Measurements from ENCODE around the gene GNAZ.

GNAZ gene

DNA sequence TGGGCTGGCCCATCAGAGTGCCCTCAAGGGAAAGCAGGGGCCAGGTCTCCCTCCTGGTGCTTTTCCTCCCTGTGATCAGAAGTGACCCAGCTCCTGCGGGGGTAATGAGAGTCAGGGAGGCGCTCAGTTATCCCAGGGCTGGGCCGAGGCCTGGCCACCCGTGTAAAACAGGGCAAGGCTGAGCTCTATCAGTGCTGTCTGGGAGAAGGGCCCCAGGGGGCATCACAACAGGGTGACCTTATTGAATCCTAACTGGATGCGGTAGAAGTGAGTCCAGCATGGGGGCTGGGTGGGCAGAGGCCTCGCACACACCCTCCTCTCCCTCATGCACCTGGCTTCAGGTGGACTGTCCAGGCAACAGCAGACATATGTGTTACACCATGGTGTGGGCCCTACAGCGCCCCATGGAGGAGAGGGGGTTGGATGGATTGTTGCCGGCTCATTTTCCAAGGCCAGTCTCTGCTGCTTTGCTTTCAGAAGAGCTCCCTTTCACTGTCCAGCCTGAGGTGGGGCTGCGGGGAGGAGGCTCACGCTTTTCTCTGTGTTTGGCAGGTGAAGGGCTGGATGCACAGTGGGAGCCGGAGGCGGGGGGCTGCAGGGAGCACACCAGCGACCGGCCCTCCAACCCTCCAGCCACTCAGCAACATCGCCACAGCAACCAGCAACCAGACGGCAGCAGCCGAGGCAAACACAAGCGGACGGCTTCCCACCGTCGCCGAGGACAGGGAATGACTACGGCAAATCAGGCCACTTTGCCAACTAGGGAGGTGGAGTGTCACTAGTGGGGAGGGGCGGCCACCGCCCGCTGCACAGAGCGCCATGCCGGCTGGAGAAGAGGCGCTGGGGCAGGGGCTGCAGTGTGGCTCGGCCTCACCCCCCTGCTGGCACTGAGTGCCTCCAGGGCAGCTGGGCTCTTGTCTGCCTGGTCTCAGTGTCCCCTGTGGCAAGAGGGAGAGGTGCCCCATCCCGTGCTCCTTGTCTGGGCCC, 24.7 kb downstream of the GNAZ start:
- DNase-seq: no peak

DNA sequence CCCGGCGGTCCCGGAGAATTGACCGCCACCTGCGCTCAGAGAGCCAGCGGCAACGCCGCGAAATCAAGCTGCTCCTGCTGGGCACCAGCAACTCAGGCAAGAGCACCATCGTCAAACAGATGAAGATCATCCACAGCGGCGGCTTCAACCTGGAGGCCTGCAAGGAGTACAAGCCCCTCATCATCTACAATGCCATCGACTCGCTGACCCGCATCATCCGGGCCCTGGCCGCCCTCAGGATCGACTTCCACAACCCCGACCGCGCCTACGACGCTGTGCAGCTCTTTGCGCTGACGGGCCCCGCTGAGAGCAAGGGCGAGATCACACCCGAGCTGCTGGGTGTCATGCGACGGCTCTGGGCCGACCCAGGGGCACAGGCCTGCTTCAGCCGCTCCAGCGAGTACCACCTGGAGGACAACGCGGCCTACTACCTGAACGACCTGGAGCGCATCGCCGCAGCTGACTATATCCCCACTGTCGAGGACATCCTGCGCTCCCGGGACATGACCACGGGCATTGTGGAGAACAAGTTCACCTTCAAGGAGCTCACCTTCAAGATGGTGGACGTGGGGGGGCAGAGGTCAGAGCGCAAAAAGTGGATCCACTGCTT, 25.5 kb downstream of the GNAZ start:
- no peak for DNase-seq

DNA sequence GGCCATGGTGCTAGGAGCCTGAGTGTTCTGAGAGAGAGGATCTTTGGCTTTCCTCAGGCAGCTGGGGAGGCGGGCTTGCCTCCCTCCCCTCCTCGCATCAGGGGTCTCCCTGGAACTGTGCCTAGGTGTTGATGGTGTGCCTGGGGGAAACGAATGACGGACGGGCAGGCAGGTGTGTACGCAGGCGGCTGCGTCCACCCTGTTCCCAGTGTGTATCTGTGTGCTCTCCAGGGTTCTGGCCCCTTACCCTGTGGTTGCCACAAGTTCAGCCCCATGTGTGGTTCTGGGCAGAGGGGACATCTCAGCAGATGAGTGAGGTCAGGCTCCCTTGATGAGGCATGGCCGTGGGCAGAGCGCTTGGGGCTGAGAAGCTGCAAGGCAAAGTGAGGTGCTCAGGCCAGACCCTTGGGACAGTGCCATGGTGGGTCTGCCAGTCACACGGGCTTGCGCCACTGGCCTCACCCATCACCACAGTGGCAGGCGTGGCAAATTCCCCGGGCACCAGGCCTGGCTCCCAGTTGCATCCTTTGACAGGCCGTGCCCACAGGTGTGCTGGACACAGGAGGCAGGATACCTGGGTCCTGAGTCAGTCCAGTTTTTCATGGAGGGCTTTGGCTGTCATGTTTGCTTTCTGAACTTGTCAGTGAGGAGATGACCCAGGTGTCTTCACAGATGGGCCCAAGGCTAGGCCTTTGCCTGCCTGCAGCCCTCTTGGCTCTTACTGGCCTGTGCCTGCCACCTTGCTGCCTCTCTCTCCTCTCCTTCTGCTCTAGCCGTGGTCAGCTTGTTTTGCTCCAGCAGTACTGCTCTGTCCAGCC, 27.3 kb downstream of the GNAZ start:
- DNase-seq: peak in 1 of 2 experiments; percentile 11

DNA sequence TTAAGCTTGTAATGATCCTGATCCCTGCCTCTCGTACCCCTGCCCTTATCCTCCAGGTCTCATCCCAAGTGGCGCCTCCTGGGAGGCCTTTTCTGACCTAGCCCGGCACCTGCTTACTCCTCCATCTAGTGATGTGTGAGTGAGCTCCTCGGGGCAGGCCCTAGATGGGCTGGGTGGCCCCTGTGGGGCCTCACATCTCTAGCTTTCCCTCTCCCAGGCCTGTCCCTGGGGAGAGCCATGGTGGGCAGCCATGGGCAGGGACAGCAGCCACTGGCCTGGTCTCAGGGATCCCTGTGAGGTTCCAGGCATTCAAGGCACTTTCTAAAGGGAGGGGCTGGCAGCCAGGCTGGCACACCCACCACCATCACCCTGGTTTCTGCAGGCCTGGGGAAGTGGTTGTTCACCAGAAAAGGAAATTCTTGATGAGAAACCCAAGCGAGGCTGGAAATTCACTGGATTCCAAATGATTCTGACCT, 27.9 kb downstream of the GNAZ start:
- DNase-seq: no peak

DNA sequence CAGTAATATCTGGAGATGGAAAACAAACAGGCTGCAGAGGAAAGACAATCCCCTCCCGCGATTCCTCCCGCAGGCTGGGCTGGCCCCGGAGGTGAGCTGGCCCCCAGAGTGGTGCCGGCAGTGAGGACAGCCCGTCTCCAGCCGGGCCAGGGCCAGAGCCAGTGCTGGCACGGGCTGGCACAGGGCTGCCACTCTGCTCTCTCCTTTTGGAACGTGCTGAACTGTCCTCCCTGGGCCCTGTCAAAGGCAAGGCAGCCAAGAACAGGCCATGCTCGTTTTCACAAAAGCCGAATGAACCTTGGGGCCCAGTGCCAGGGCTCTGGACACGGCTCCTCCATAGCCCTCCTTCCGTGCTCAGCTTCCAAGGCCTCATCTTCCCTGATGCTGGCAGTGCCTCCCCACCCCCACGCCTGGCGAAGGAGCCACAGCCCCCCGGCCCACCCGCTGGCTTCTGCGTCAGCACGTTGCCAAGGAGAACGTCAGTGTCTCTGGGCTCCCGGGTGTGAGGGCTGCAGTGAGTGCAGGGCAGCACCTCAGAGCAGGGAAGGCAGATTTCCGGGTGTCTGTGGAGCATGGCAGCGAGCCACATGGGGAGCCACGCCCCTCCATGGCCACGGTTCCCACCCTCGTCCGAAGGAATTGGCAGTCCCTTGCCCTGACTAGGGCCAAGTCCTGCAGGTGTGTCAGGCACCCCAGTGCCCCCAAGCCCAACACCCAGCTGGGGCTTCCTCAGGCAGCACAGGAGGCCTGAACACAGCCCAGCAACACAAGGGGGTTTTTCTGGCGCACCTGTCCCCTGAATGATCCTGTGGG, 28.6 kb downstream of the GNAZ start:
- peak; percentile 89 to 98 for DNase-seq

DNA sequence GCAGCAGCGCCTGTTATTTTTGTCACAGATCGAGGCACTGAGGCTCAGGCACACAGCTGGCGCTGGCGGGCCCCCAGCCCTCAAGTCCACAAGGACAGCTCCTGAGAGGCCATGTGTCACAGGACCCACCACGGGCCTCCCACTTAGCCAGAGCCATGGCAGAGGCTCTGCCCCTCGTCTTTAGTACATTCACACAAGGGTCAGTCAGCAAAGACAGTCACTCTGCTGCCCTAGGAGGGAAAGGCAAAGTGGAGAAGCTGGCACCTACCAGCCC, 29.1 kb downstream of the GNAZ start:
- no peak for DNase-seq

DNA sequence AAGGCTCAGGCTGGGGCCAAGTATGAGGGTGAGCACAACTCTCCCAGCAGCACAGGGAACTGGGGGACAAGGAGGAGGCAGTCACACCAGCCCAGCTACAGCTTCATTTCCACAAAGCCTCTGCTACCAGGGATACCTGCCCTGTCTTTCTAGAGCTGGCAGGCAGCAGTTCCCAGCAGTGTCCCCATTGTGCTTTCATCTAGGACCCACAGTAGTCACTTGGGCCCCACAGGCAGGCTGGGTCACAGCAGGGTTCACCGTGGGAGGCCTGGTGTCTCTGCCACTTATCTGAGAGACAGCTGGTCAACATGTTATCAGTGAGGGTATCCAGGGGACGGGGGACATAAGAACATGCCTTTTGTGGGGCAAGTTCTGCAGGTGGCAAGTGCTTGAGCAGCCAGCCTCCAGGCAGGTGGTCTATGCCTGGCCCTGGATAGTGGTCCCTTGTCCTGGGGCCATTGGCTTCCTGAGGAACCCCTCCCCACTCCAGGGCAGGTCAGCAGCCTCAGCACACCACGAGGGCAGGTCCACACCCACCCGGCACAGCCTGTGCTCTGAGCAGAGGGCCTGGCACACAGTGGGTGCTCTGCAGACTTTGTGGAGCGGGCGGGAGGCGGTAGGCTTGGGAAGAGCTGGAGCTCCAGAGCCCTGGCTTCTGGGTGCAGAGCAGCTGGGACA, 29.9 kb downstream of the GNAZ start:
- no peak for DNase-seq

DNA sequence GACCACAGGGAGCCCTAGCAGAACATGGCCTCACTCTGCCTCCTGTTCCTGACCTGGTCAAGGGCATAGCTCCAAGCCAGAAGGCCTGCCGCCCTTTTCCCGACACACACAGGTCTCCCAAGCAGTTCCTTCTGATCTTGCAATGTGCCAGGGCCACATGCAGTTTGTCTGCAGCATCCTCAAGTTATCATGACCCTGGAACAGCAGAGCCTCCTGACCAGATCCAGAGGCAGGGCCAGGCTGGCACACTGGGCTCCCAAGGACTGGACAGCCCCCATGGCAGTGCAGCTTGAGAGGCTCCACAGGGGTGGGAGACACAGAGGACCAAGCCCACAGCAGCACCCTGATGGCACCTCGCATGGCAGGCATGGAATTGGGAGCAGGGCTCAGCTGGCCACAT, 31.2 kb downstream of the GNAZ start:
- DNase-seq: no peak

DNA sequence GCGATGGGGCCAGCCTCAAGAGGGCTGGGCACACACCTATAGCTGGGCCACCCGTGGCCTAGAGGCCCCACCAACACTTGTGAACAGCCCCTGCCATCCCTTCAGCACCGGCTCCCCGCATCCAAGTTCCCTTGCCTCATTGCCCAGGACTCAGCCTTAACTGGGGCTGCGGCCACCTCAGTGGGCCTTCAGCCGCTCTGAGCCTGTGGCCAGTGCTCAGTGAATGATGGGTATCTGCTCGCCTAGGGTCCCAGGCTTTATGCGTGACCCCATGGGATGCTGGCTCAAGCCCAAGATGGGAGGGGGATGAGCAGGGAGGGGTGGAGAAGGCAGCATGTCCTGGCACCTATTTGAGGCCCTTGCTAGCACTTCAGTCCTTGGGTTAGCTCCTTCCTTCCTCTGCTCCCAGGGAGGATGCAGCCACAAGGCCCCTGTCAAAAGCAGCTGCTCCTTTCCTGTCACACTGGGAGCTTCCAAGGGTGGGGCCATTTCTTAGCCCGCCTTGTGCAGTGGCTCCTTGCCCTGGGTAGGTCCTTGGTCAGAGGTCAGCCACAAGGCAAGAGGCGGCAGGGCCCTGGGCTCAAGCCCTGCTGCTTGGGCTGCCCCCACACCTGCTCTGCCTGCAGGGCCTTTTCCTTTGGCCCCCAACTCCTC, 31.8 kb downstream of the GNAZ start:
- no peak for DNase-seq

DNA sequence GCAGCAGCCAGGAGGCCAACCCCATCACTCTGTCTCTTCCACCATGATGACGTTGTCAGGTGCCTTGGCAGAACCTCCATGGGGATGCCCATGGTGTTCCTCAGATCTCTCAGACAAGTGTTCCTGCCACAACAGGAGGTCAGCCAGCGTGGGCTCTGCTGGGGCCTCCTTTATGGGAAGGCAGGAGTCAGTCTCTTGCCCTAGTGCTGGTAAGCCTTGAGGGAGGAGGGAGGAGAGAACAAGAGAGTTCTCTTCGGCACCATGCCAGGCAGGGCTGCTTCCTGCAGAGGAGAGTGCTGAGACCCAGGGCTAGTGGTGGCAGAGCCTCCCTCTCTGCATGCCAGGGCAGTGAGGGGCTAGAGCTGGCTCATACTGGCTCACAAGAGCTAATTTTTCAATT, 32.5 kb downstream of the GNAZ start:
- no peak for DNase-seq

DNA sequence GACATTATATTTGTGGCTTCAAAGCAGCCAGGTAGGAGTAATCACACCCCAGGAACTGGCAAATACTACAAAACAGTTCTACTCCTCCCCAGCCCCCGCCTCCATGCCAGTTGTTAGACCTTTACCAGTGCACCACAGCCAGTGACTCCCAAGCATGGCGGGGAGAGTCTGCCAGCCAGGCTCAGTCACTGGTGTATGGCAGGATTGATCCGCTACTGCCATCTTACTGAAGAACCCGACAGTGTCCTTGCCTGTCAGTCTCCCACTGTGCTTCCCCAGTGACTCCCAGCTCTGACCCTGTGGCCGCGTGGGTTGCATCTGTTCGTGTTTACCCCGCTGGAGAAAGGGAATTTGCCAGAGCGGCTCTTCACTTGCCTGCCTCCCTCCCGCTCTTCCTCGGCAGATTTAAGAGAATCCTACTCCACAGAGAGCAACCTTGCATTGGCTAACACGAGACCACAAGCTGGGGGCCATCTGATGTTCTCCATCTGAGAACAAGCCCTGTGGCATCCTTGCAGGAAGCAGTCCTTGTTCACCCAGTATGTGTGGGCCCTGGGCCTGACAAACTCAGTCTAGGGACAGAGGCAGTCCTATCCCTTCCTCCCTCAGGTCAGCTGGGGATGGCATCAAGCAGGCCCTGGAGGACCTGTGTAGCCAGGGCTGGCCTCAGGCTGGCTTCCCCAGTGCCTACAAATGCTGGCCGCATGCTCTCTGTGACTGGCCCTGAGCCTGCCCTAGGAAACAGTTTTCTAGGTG, 33.1 kb downstream of the GNAZ start:
- DNase-seq: peak; percentile 63 to 82

DNA sequence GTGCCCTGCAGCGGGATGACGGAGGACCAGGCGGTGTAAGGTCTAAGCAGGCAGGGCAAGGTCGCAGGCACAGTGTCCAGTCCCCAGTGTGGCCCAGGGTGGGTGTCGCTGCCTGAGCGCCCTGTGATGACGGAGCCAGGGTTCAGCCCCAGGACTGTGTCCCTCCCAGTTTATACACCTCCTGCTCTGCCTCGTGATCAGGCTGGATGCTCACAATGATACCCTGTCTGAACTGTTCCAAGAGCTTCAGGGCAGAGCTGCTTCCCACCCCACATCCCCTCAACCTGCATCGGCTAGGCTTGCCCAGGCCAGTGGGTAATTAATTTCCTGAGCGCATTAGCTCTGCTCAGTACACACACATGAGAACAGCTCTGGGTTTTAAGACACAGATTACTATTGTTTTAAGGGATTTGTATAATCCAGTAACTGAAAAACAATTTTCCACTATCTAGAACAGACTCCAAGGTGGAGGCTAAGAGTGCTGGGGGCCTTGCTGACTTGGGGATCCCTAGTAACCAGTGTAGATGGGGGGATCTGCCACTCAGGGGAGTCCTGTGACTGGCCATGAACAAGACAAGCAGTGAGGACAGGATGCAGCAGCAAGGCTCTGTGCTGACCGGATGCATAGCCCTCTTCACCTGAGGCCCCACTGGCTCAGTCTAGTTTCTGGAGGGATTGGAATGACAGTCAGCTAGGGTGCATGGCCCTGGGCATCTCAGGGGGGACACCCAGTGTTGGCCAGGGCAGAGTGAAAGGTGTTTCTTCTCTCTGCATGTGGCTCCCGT, 34.1 kb downstream of the GNAZ start:
- DNase-seq: no peak

DNA sequence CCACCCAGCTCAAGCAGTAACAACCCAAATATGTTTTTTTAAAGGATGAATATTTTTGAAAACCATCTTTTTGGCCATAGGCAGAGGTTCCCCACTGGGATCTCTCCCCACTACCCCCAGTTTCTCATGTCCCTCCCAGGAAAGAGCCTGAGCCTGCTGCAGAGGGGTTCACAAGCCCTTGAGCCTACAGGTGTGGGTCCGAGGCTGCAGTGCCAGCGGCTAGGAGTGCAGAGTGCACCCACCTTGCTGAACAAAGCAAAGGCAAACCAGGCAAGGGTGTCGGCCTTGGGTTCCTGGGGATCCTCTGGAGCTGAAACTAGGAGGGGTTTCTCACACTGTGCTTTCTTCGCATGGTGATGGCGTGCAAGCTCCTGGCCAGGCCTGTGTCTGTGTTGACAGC, 35.0 kb downstream of the GNAZ start:
- DNase-seq: no peak

DNA sequence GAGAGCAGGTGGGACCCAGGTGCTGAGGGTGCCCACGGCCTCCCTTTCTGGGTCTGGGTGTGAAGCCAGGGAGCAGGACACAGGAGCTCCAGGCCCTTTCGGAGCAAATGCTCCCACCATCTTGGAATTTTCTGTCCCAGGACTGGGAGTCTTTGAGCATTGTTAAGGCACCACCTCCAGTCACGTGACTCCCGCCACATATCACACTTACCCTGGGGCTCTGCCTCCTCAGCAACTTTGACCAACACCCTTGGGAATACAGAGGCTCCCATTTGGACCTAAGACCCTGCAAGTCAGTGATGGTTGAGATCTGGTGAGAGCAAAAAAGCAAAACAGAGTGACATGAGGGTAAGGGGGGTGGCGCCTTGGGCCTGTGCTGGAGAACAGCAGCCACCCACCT, 35.6 kb downstream of the GNAZ start:
- no peak for DNase-seq

DNA sequence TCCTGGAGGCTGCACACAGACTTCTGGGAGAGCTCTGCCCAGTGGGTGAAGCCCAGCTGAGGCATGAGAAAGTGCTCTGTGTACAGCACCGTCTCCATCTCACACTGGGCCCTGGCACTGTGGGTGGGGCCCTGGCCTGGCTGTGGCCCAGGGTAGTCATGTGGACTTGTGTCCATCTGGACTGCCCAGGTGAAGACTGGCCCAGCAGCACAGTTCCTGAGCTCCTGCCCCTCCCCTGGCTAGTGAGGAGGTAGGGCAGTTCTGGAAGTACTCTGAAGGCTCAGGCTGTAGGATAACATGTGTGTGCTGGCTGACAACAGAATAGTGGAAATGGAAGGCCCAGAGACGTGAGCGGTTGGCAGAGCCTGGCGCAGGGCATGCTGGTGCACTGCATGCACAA, 36.0 kb downstream of the GNAZ start:
- DNase-seq: peak; percentile 78 to 83

DNA sequence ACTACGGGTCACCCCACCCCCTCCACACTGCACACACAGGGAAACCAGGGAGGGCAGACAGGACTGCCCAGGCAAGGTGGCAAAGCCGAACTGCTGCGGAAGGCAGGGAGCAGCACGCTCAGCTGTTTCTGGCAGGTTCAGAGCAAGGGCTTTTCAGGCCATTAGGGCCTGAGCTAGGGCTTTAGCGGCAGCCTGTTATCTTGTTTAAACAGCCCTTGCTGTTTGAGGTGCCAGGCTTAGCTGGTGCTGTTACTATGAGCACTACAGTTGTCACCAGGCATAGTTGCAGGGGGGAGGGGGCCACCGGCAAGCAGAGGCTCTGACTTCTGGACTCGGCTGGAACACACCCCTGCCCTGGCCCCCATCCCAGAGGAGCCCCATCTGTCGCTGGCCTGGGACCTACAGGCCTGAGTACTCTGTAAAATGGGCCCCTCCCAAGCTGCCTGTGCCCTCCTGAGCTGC, 36.6 kb downstream of the GNAZ start:
- no peak for DNase-seq

DNA sequence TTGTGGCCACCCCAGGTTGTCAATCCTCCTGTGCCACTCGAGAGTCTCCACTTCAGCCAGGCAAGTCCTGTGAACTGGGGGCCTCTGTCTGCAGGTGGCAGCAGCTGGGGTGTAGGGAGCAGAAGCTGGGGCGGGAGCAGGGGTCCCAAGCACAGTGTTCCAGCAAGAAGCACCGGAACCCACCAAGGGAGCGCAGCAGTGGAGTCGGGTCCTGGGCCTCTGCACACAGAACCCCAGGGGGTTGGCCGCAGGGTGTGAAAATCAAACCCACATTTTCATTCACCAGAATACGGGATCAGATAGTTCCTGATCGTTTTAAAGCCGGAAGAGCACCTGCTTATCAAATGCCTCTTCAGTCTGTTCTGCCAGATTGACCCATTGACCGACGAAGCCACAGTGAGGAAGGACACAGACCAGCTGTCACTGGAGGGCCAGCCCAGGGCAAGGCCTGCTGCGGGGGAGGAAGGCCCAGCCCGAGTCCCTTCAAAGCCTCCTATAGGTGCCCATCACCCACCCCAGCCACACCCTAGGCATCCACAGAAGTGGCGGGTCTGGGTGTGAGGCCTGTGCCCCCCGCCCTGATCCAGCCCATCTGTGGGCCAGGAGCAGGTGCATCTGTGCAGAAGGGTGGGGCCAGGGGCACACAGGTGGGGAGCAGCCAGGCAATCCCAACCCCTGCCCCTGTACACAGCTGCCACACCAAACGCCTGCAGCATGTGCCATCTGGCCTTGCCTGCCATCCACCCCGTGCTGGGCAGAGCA, 37.3 kb downstream of the GNAZ start:
- DNase-seq: no peak

DNA sequence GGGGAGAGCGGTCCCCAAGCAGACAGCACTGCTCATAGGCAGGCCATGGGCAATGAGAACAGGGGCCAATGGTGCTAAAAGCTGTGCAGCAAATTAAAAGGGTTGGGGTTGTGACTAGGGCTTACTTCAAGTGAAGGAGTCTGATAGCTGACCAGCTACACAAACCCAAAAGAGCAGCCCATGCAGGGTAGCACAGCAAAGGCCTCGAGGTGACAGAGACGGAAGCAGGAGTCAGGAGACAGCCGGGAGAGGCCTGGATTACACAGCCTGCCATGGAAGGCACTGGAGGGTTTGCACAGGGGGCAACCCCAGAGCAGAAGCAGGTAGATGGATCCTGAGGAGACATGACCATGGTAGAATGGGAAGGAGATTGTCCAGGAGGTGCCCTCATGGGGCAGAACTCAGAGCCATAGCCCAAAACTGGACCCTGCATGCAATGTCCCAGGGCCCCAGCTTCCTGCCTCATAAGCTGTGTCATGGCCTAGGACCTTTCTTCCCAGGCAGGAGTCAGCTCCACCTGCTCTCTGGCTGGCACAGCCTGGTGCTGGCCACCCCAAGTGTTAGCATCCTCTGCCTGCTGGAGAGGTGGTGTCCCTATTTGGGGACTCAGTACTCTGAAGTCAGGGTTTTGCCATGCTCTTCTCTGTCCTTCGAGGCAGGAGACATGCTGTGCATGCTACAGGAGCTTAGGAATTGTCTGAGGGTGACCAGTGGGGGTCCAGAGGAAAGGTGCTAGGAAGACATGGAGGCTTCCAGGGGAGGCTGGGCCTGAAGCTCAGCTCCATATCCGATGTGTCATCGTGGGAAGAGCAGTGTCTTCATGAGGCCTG, 38.1 kb downstream of the GNAZ start:
- DNase-seq: no peak
